Rectal smooth muscle tissue (tissue), 1 donor: Measurements from ENCODE around the gene IL6R.

ENCODE experiments used
- H3K27ac ChIP-seq: one replicate; pipeline ENCODE4 v1.7.0; 2013; ENCODE audit warnings: low read depth, low read length, inconsistent platforms
- H3K27me3 ChIP-seq: one replicate; pipeline ENCODE4 v1.7.0; 2013; ENCODE audit warnings: low read length; ENCODE audit not compliant: control insufficient read depth, insufficient read depth
- H3K36me3 ChIP-seq: one replicate; pipeline ENCODE4 v1.7.0; 2013; ENCODE audit warnings: low read length; ENCODE audit not compliant: control insufficient read depth, insufficient read depth
- H3K4me1 ChIP-seq: one replicate; pipeline ENCODE4 v1.7.0; 2013; ENCODE audit warnings: low read length; ENCODE audit not compliant: control insufficient read depth, insufficient read depth
- H3K4me3 ChIP-seq: one replicate; pipeline ENCODE4 v1.7.0; 2013; ENCODE audit warnings: low read length
- H3K9ac ChIP-seq: one replicate; pipeline ENCODE4 v1.7.0; 2013; ENCODE audit warnings: low read length

The IL6R gene

DNA sequence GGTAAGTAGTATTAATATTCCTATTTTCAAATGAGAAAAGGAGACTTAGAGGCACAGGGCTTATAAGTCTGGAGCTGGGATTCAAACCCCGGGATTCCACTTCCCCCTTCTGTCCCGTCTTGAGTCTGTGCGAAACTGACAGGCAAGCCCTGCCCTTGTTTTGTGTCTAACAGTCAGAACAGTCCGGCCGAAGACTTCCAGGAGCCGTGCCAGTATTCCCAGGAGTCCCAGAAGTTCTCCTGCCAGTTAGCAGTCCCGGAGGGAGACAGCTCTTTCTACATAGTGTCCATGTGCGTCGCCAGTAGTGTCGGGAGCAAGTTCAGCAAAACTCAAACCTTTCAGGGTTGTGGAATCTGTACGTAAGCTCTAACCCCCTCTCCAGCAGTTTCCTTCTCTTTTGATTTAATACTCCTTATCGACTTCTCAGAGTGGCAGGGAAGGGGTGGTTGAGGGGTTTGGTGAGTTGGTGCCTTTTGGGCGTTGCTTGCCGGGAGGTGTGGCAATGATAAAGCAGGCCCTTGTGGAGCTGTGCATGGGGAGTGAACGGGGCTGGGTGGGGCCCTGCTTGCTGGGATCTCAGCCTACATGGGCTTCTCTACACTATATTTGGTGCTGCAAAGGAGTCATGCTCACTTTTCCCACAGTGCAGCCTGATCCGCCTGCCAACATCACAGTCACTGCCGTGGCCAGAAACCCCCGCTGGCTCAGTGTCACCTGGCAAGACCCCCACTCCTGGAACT, 29.4 kb downstream of the IL6R start:
- Histone ChIP-seq H3K27ac (peak overlapping the region; percentile 90), H3K36me3 (no peaks in the 10 kb centered on the region), H3K4me3 (peak overlapping the region; percentile 51), H3K27me3 (no peaks in the 10 kb centered on the region), H3K4me1 (peaks cover 44% of the 10 kb centered on the region), H3K9ac (no peak overlapping the region)

DNA sequence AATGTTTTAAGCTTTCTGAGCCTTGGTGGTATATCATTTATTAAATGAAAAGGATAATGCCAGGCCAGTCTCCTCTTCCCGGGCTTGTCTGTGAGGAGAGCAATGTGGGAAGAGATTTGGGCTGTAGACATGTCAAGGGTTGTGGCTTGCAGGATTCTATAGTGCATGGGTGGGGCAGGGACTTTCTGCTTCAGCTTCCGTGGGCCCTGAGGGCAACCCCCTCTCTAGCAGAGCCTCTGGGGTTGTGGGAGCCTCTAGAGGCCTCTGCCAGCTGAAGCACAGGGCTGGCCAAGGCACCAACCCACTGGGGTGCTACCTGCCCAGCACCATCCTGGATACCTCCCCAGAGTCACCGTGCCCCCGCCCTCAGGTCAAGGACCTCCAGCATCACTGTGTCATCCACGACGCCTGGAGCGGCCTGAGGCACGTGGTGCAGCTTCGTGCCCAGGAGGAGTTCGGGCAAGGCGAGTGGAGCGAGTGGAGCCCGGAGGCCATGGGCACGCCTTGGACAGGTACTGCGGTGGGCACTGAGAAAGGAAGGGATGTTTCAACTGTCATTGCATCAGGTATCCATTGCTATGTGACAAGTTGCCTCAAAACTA, 30.6 kb downstream of the IL6R start:
- Histone ChIP-seq H3K4me1 (peaks cover 41% of the 10 kb centered on the region), H3K9ac (no peak overlapping the region), H3K27ac (peak overlapping the region; percentile 90), H3K36me3 (no peaks in the 10 kb centered on the region), H3K27me3 (no peaks in the 10 kb centered on the region), H3K4me3 (peak overlapping the region; percentile 45)

DNA sequence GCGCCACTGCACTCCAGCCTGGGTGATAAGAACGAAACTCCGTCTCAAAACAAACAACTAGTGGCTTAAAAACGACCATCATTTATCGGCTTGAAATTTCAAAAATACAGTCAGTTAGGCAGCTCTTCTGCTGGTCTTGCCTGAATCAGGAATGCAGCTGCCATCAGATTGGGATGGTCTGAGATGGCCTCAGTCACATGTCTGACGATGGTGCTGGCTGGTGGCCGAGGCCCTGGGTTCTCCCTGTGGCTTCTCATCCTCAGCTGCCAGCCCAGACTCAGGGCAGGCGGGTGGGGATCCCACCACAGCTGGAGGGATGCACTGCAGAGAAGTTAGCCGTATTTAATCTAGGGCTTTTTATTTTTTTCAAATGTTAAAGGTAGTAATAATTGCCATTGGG, 31.3 kb downstream of the IL6R start:
- Histone ChIP-seq H3K36me3 (no peaks in the 10 kb centered on the region), H3K27ac (peak overlapping the region; percentile 43), H3K4me1 (peaks cover 37% of the 10 kb centered on the region), H3K27me3 (no peaks in the 10 kb centered on the region), H3K4me3 (no peak overlapping the region), H3K9ac (no peak overlapping the region)

DNA sequence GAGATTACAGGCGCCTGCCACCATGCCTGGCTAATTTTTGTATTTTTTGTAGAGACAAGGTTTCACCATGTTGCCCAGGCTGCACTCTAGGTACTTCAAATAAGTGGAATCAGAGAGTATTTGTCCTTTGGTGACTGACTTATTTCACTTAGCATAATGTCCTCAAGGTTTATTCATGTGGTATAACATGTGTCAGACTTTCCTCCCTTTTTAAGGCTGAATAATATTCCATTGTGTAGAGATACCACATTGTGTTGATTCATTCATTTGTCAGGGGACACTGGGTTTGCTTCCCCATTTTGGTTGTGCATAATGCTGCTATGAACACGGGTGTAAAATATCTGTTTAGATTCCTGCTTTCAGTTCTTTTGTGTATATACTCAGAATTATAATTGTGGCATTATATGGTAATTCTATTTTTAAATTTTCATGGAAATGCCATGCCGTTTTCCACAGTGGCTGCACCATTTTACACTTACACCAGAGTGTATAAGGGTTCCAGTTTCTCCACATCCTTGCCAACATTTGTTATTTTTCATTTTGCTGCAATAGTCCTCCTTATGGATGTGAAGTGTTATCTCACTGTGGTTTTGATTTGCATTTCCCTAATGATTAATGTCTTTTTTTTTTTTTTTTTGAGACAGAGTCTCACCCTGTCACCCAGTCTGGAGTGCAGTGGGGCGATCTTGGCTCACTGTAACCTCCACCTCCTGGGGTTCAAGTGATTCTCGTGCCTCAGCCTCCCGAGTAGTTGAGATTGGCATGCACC, 35.1 kb downstream of the IL6R start:
- H3K4me3 ChIP-seq = no peak overlapping the region
- H3K36me3 ChIP-seq = peaks cover 14% of the 10 kb centered on the region
- no peaks in the 10 kb centered on the region for H3K27me3 ChIP-seq
- no peak overlapping the region for H3K27ac ChIP-seq
- peaks cover 11% of the 10 kb centered on the region for H3K4me1 ChIP-seq
- H3K9ac ChIP-seq = no peak overlapping the region

DNA sequence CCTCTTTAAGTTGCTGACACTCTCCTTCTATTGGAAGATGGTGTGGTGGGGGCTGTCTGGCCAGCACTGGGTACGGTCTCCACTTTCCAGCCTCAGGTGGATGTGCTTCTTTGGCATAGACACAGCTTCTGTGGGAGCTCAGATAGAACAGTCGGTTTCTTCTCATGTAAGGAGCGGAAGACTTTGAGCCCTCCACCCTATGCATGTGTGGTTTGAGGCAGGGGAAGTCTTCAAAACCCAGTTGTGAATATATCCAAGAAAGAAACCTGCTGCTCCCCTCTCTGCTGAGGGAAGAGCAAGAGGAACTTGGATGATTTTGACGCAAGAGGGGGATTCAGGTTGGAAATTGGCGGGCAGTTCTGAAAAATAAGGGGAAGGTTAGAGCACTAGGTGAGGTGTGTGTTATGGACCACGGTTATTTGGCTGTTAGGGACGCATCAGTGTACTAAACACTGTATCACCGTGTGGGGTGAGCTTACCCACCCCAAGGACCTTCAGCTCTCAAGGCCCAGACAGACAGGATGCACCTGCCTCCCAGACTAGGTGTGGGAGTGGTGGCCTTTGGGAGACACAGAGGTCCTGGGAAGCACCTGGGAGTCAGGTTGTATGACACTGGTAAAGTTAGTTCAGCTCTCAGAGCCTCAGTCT, 36.2 kb downstream of the IL6R start:
- Histone ChIP-seq H3K36me3 (peaks cover 14% of the 10 kb centered on the region), H3K27me3 (no peaks in the 10 kb centered on the region), H3K4me1 (peaks cover 5% of the 10 kb centered on the region), H3K9ac (no peak overlapping the region), H3K4me3 (no peak overlapping the region), H3K27ac (peak overlapping the region; percentile 2)

DNA sequence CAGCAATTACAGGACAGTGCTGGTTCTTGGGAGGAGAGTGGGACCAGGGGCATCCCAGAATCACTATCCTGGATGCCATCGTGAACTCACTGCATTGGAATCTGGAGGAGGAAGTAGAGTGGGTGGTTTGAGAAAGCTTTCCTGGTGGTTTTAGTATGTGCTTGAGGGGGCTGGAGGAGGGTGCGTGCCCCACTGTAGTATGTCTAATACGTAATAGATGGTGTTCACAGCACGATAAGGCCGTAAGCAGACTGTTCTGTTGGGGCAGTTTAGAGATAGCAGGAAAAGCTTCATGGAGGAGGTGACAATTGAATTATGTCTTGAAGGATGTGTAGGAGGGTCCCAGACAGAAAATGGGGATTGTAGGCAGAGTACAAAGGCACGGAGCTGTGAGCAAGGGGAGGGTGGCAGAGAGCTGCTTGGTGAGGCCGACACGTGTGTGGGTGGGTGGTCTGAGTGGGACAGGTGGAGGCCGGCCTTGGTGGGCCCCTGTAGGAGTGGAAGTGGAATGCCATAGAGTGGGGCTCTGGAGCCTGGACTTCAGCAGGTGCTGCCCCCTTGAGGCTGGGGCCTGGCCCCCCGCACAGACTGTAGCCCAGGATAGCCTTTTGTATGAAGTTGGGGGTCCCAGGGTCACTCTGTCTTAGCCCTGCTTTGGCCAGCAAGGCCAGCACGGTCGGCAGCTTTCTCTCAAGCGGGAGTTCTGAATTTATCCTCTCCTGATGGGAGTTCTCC, 37.0 kb downstream of the IL6R start:
- no peak overlapping the region for H3K27ac ChIP-seq
- no peak overlapping the region for H3K9ac ChIP-seq
- peaks cover 5% of the 10 kb centered on the region for H3K4me1 ChIP-seq
- H3K36me3 ChIP-seq = peaks cover 14% of the 10 kb centered on the region
- no peaks in the 10 kb centered on the region for H3K27me3 ChIP-seq
- H3K4me3 ChIP-seq = no peak overlapping the region

DNA sequence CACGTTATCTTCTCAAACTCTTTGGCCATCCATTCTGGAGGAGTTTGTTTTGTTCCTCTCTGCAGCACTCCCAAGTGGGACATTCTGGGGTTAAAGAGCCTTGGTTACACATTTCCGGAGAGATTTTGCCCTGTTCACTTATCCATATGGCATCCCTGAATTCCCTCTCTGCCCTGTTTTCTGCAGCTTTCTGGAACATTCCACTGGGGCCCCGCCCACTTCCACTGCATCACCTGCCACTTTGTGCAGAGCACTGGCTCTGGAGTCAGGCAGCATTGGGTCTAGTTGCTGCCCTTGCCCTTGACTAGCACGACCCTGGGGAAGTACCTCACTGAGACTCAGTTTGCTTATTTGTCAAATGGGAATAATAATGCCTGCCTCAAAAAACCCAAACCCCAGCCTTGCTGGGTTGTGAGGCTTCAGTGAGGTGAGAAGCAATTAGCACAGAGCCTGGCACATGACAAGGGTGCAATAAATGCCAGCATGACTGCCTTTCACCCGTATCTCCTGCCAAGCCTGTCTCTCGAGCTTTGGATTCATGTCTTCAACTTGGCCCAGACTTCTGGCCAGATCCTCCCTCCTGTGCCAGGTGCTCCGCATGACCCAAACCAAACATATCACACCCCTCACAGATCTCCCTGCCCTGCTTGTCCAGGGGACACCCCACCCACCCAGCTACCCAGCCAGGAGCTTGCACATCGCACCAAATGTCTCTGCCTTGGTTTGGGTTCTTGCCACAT, 38.3 kb downstream of the IL6R start:
- peaks cover 17% of the 10 kb centered on the region for H3K36me3 ChIP-seq
- no peak overlapping the region for H3K27ac ChIP-seq
- H3K4me1 ChIP-seq = peaks cover 5% of the 10 kb centered on the region
- no peak overlapping the region for H3K4me3 ChIP-seq
- no peak overlapping the region for H3K9ac ChIP-seq
- H3K27me3 ChIP-seq = no peaks in the 10 kb centered on the region

DNA sequence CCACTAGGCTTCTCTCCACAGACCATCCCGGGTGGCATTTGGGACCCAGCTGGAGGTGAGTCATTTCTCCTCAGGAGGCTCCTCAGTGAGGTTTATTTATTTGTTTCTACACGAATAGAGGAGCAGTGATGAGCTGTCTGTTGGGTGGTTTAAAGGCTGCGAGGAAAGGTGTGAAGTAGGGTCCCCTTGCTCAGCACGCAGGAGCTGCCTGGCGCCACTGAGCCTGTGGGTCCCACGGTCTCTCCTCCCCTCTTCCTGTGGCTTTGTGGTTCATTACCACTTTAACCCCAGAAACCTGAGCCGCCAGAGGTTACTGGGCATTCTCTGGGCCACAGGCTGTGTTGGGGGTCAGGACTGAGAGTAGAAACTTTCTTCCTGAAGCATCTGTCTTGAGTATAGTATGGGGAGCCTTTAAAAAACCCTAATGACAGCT, 39.9 kb downstream of the IL6R start:
- H3K9ac ChIP-seq = no peak overlapping the region
- no peak overlapping the region for H3K4me3 ChIP-seq
- no peak overlapping the region for H3K27ac ChIP-seq
- H3K27me3 ChIP-seq = no peaks in the 10 kb centered on the region
- peaks cover 5% of the 10 kb centered on the region for H3K4me1 ChIP-seq
- H3K36me3 ChIP-seq = peaks cover 20% of the 10 kb centered on the region

DNA sequence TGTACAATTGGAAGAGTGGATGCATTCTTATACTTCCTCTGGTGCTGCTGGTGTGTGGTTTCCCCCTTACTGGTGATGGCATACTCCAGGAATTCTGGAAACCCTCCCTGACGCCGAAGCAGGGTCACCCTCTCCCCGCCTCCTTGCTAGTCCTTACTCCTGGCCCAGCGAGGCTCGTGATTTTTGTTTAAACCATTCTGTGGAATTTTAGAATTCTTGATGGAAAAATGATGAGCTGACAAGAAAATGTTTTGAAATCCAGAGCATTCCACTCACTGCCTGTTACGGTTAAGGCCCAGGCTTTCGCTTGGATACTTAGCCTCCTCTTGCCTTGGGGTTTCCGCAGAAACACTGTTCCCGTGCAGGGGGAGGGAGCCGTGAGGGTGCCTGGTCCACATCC, 41.1 kb downstream of the IL6R start:
- H3K4me3 ChIP-seq = no peak overlapping the region
- peaks cover 25% of the 10 kb centered on the region for H3K36me3 ChIP-seq
- H3K27ac ChIP-seq = peak overlapping the region; percentile 11
- H3K27me3 ChIP-seq = no peaks in the 10 kb centered on the region
- no peak overlapping the region for H3K9ac ChIP-seq
- H3K4me1 ChIP-seq = peaks cover 5% of the 10 kb centered on the region

DNA sequence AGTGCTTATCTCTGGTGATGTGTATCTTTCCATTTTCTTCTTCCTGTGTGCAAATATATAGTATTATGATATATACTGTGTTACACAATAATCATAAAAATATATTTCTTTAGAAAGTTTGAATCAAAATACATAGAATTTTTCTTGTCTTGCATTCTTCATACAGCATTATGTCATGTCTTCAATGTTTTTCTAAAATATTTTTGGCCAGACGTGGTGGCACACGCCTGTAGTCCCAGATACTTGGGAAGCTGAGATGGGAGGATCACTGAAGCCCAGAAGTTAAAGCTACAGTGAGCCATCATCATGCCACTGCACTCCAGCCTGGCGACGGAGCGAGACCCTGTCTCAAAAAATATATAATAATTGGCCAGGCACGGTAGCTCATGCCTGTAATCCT, 41.6 kb downstream of the IL6R start:
- Histone ChIP-seq H3K4me3 (no peak overlapping the region), H3K36me3 (peaks cover 25% of the 10 kb centered on the region), H3K27ac (no peak overlapping the region), H3K27me3 (no peaks in the 10 kb centered on the region), H3K9ac (no peak overlapping the region), H3K4me1 (peaks cover 5% of the 10 kb centered on the region)

DNA sequence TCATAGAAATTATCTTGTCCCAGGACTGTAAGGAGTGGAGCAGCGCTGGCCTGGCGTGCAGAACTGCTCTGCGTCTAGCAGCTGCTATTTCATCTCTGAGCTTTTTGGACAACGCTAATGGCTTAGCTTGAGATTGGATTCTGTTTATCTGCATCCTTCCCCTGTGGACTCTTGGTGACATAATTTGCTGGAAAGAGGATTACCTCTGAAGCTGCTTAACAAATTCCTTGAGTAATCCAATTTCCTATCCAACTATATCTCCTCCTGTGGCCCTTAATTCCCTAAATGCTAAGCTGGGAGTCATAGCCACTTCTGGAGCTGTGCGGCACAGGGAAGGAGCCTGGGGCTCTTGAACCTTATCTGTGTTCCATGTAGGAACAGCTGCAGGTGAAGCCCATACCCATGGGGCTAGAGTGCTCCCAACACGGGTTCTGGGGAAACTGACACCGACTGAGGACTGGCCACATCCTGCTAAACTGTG, 43.2 kb downstream of the IL6R start:
- Histone ChIP-seq H3K27ac (no peak overlapping the region), H3K4me1 (peaks cover 2% of the 10 kb centered on the region), H3K36me3 (peaks cover 20% of the 10 kb centered on the region), H3K9ac (no peak overlapping the region), H3K4me3 (no peak overlapping the region), H3K27me3 (no peaks in the 10 kb centered on the region)
